ENCODE data around the gene TMEM178A. TPM values are rescaled to one million over a fixed set of nuclear protein-coding genes. Genes with fewer than 3 reads are reported as not detected.

Gene TMEM178A
- total RNA-seq, 1 experiment from 2014 or later = 7.5 TPM

DNA sequence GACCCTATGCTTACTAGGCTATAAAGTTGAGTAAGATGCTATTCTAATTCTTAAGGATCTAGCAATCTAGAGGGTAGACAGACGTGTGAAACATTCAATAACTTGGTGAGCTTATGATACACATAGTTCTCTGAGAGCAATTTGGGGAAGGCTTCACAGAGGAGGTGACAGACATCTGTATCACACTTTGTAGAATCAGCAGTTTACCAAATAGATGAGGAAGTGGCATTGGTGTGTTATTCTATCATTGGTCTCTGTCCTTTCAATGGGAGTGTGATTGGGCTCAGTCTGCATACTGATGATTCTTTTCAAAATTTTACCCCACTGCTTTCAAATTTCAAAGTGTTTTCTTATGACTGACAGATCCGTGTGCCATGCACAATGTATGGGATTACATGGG is 47.0 kb upstream of the TMEM178A start:
- no peak overlapping the region for H3K4me2 ChIP-seq (ENCODE audit: insufficient read depth, insufficient read length, low read length)
- Mint-ChIP-seq H3K4me1 (peaks cover 0 to 9% of the 10 kb centered on the region in 2 experiments; a peak in 2 of 4 replicates), H3K4me3 (no peak overlapping the region), H3K36me3 (ENCODE audit: insufficient read depth in 1 of 3, low read depth in 3 of 3) (no peaks in the 10 kb centered on the region), H3K27me3 (ENCODE audit: low read depth) (no peaks in the 10 kb centered on the region), H3K27ac (no peak overlapping the region), H3K9me3 (no peaks in the 10 kb centered on the region)
- H4K5ac ChIP-seq (ENCODE audit: insufficient read length, low read depth, low read length) = no peak overlapping the region
- no peak overlapping the region for H4K91ac ChIP-seq (ENCODE audit: insufficient read length, low read depth, low read length)
- no peaks in the 10 kb centered on the region for H3K9me3 ChIP-seq (ENCODE audit: control insufficient read depth, low read depth, low read length)
- no peak overlapping the region for H3T11ph ChIP-seq (ENCODE audit: low read length)
- no peaks in the 10 kb centered on the region for H3K79me2 ChIP-seq (ENCODE audit: insufficient read depth, low read length)
- no peak overlapping the region for H3K14ac ChIP-seq (ENCODE audit: insufficient read depth, low read length)
- no peak overlapping the region for H2BK12ac ChIP-seq (ENCODE audit: insufficient read length, low read depth, low read length)
- no peak overlapping the region for H3K4ac ChIP-seq (ENCODE audit: low read depth, low read length)
- no peak overlapping the region for H2AK5ac ChIP-seq (ENCODE audit: insufficient read length, low read length)
- H2BK20ac ChIP-seq (ENCODE audit: low read depth, low read length, poor library complexity, severe bottlenecking) = no peak overlapping the region
- no peaks in the 10 kb centered on the region for H4K20me1 ChIP-seq (ENCODE audit: control insufficient read depth, insufficient read depth, insufficient read length)
- peaks cover 3% of the 10 kb centered on the region; the same call in 1 of the 2 replicates for H3K4me1 ChIP-seq (ENCODE audit: insufficient read depth, low read length)
- no peak overlapping the region for H2AFZ ChIP-seq (ENCODE audit: low read length)
- no peak overlapping the region for H2BK120ac ChIP-seq (ENCODE audit: low read depth, low read length, poor library complexity, severe bottlenecking)
- no peak overlapping the region for H2BK15ac ChIP-seq (ENCODE audit: low read depth, low read length)
- H3K23ac ChIP-seq (ENCODE audit: insufficient read length, low read depth, low read length) = no peak overlapping the region
- no peaks in the 10 kb centered on the region for H3K79me1 ChIP-seq (ENCODE audit: insufficient read depth, low read depth, low read length, poor library complexity, severe bottlenecking)
- no peak overlapping the region for H3K27ac ChIP-seq (ENCODE audit: insufficient read length, low read depth, low read length)
- WGBS (ENCODE audit: extremely low coverage, insufficient read length, low lambda C conversion rate) = no CpG with 5 or more reads among the region's 2 CpGs
- no peak overlapping the region for H3K9ac ChIP-seq (ENCODE audit: extremely low read depth, insufficient read length, low read length)
- DNase-seq = no peak
- H2BK5ac ChIP-seq (ENCODE audit: insufficient read length, low read length) = no peak overlapping the region
- H3K18ac ChIP-seq (ENCODE audit: insufficient read length, low read depth, low read length) = no peak overlapping the region
- TF ChIP-seq CTCF (conservative IDR thresholded peaks at IDR 0.05) = no peak
- H3K56ac ChIP-seq (ENCODE audit: insufficient read length, low read depth, low read length) = no peak overlapping the region
- no peaks in the 10 kb centered on the region for H3K23me2 ChIP-seq (ENCODE audit: insufficient read length, low read depth, low read length, poor library complexity, severe bottlenecking)
- H4K8ac ChIP-seq (replicated peaks; ENCODE audit: insufficient read length, low read depth, low read length) = no peak overlapping the region
- no peaks in the 10 kb centered on the region for H3K27me3 ChIP-seq (ENCODE audit: insufficient read depth, low read length)

Measured in H9 (cell line).